Neural crest cell (in vitro differentiated cells): Measurements from ENCODE around the gene SLC25A21. TPM values are rescaled to one million over a fixed set of nuclear protein-coding genes. Genes with fewer than 3 reads are reported as not detected.
"Not testable (repeated sequence)": the region's sequence is repeated elsewhere in the genome, so short reads cannot be mapped to it uniquely, and the experiment has no call there.

Source experiments
- DNase-seq: peaks from one replicate; pipeline ENCODE4 v3.0.0; 2021; ENCODE audit warnings: low read depth, mixed read lengths, low spot score
- H3K27ac Mint-ChIP-seq: one replicate; pipeline ENCODE4 v1.8.0; 2021; ENCODE audit warnings: mild to moderate bottlenecking, mixed read lengths; ENCODE audit not compliant: unreplicated experiment
- H3K27me3 Mint-ChIP-seq: 2 replicates; pipeline ENCODE4 v1.8.0; 2021; ENCODE audit warnings: low read depth, mild to moderate bottlenecking, mixed read lengths
- H3K36me3 Mint-ChIP-seq: 2 replicates; pipeline ENCODE4 v1.8.0; 2021; ENCODE audit warnings: low read depth, mild to moderate bottlenecking, mixed read lengths
- H3K4me1 Mint-ChIP-seq: 2 replicates; pipeline ENCODE4 v1.8.0; 2021; ENCODE audit warnings: mixed read lengths
- H3K4me3 Mint-ChIP-seq: one replicate; pipeline ENCODE4 v1.8.0; 2021; ENCODE audit warnings: mild to moderate bottlenecking, mixed read lengths
- H3K9me3 Mint-ChIP-seq: 2 replicates; pipeline ENCODE4 v1.8.0; 2021; ENCODE audit warnings: mixed read lengths
- total RNA-seq: library from RNA; stranded (reverse); gene quantifications from 2 replicates; pipeline ENCODE4 v1.2.1, GENCODE V29; 2021
- TF ChIP-seq, protein P1 (sequence below): fragments of 200-600 bp; sonication (generic); conservative IDR thresholded peaks from 2 replicates; pipeline ENCODE4 v1.5.0; 2021; ENCODE audit warnings: antibody characterized with exemption, mild to moderate bottlenecking

Gene SLC25A21
- total RNA-seq, 1 donor from 2014 or later, result 2.2 TPM

DNA sequence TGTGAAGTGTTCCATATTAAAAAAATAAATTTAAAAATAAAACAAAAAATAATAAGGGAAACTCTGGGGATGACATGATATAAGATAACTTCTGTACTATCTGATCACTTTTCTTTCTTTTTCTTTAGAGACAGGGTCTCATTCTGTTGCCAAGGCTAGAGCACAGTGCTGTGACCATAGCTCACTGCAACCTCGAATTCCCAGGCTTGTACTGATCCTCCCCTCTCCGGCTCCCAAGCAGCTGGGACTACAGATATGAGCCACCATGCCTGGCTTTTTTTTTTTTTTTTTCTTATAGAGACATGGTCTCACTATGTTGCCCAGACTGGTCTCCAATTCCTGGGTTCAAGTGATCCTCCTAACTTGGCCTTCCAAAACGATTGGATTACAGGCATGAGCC lies 14.9 kb upstream of the SLC25A21 start:
- H3K36me3 Mint-ChIP-seq, result peaks cover 3% of the 10 kb centered on the region
- no peak overlapping the region for H3K4me3 Mint-ChIP-seq
- no peak for DNase-seq
- no peaks in the 10 kb centered on the region for H3K4me1 Mint-ChIP-seq
- H3K9me3 Mint-ChIP-seq, result peaks cover 9% of the 10 kb centered on the region
- TF ChIP-seq, protein P1, sequence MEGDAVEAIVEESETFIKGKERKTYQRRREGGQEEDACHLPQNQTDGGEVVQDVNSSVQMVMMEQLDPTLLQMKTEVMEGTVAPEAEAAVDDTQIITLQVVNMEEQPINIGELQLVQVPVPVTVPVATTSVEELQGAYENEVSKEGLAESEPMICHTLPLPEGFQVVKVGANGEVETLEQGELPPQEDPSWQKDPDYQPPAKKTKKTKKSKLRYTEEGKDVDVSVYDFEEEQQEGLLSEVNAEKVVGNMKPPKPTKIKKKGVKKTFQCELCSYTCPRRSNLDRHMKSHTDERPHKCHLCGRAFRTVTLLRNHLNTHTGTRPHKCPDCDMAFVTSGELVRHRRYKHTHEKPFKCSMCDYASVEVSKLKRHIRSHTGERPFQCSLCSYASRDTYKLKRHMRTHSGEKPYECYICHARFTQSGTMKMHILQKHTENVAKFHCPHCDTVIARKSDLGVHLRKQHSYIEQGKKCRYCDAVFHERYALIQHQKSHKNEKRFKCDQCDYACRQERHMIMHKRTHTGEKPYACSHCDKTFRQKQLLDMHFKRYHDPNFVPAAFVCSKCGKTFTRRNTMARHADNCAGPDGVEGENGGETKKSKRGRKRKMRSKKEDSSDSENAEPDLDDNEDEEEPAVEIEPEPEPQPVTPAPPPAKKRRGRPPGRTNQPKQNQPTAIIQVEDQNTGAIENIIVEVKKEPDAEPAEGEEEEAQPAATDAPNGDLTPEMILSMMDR, result no peak
- no peak overlapping the region for H3K27ac Mint-ChIP-seq
- peaks cover 16% of the 10 kb centered on the region for H3K27me3 Mint-ChIP-seq

DNA sequence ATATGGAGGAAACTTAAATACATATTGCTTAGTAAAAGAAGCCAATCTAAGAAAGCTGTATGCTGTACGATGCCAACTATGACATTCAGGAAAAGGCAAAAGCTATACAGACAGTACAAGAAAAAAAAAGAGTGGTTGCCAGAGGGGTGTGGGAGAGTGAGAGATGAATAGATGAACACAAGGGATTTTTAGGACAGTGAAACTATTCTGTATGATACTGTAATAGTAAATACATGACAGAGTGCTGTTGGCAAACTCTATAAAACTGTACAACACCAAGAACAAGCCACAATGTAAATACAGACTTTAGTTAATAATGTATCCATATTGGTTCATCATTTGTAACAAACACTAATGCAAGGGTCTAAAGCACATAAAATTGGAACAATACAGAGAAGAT lies 14.5 kb upstream of the SLC25A21 start:
- peaks cover 3% of the 10 kb centered on the region for H3K36me3 Mint-ChIP-seq
- H3K27ac Mint-ChIP-seq, result no peak overlapping the region
- no peak for DNase-seq
- TF ChIP-seq, protein P1, result no peak
- no peak overlapping the region for H3K4me3 Mint-ChIP-seq
- peaks cover 9% of the 10 kb centered on the region for H3K9me3 Mint-ChIP-seq
- H3K4me1 Mint-ChIP-seq, result no peaks in the 10 kb centered on the region
- H3K27me3 Mint-ChIP-seq, result peaks cover 13% of the 10 kb centered on the region

GRCh38 chr14:37185670-37186069 lies 13.3 kb upstream of the SLC25A21 start:
- no peak overlapping the region for H3K4me3 Mint-ChIP-seq
- peaks cover 7% of the 10 kb centered on the region for H3K9me3 Mint-ChIP-seq
- TF ChIP-seq, protein P1, result no peak
- H3K27me3 Mint-ChIP-seq, result peaks cover 4% of the 10 kb centered on the region
- H3K27ac Mint-ChIP-seq, result no peak overlapping the region
- peaks cover 3% of the 10 kb centered on the region for H3K36me3 Mint-ChIP-seq
- DNase-seq, result no peak
- no peaks in the 10 kb centered on the region for H3K4me1 Mint-ChIP-seq

DNA sequence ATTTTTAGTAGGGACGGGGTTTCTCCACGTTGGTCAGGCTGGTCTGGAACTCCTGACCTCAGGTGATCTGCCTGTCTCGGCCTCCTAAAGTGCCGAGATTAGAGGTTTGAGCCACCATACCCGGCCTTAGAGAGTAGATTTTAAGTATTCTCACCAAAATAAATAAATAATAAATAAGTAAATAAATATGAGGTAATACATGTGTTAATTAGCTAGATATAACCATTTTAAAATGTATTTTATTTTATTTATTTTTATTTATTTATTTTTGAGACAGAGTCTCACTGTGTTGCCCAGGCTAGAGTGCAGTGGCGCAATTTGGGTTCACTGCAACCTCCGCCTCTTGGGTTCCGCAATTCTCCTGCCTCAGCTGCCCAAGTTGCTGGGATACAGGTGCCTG lies 12.1 kb upstream of the SLC25A21 start:
- not testable (repeated sequence) for H3K27ac Mint-ChIP-seq, H3K36me3 Mint-ChIP-seq, DNase-seq, H3K4me1 Mint-ChIP-seq, H3K4me3 Mint-ChIP-seq, H3K9me3 Mint-ChIP-seq, H3K27me3 Mint-ChIP-seq

- Mint-ChIP-seq H3K4me3 (no peak overlapping the region), H3K36me3 (no peaks in the 10 kb centered on the region), H3K27me3 (no peaks in the 10 kb centered on the region), H3K9me3 (no peaks in the 10 kb centered on the region), H3K27ac (no peak overlapping the region), H3K4me1 (no peaks in the 10 kb centered on the region)
- TF ChIP-seq, protein P1, result no peak
- DNase-seq, result no peak
Observed at GRCh38 chr14:37181441-37181840, 9.0 kb upstream of the SLC25A21 start.

DNA sequence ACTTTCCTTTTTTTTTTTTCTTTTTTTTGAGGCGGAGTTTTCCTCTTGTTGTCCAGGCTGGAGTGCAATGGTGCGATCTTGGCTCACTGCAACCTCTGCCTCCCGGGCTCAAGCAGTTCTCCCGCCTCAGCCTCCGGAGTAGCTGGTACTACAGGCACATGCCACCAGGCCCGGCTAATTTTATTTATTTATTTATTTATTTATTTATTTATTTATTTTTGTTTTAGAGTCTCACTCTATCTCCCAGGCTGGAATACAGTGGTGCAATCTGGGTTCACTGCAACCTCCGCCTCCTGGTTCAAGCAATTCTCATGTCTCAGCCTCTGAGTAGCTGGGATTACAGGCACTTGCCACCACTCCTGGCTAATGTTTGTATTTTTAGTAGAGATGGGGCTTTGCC lies 8.5 kb upstream of the SLC25A21 start:
- not testable (repeated sequence) for H3K36me3 Mint-ChIP-seq, H3K4me3 Mint-ChIP-seq, DNase-seq, H3K9me3 Mint-ChIP-seq, H3K4me1 Mint-ChIP-seq, H3K27me3 Mint-ChIP-seq, H3K27ac Mint-ChIP-seq
